Esophagus muscularis mucosa (tissue), 4 donors: ENCODE data around the gene ANKRD39. TPM values are rescaled to one million over a fixed set of nuclear protein-coding genes. Genes with fewer than 3 reads are reported as not detected.
"Not testable (repeated sequence)": the region's sequence is repeated elsewhere in the genome, so short reads cannot be mapped to it uniquely, and the experiment has no call there.

Experiments used
- DNase-seq: peaks from one replicate; pipeline ENCODE4 v3.0.0-alpha.2; 2017; ENCODE audit errors: extremely low spot score
- H3K27ac ChIP-seq, 4 donors: fragments of 200-600 bp; sonication (generic); replicated peaks in 1 of 4; 1 replicate in 3 of 4; 2 replicates in 1 of 4; pipeline ENCODE4 v1.5.1; 2016 to 2019; ENCODE audit warnings: mild to moderate bottlenecking in 1 of 4
- H3K27me3 ChIP-seq, 4 donors: fragments of 200-600 bp; sonication (generic); one replicate each; pipeline versions ENCODE4 v1.5.1 to v1.6.0; 2016 to 2019
- H3K36me3 ChIP-seq, 4 donors: fragments of 200-600 bp; sonication (generic); one replicate each; pipeline ENCODE4 v1.5.1; 2016 to 2019
- H3K4me1 ChIP-seq, 4 donors: fragments of 200-600 bp; sonication (generic); one replicate each; pipeline ENCODE4 v1.5.1; 2016 to 2019
- H3K4me3 ChIP-seq, 4 donors: fragments of 200-600 bp; sonication (generic); 1 replicate in 2 of 4; 2 replicates in 2 of 4; pipeline ENCODE4 v1.5.1; 2016 to 2019; ENCODE audit warnings: mild to moderate bottlenecking in 4 of 4, moderate library complexity in 1 of 4
- H3K9me3 ChIP-seq, 4 donors: fragments of 200-600 bp; sonication (generic); 1 replicate in 3 of 4; 2 replicates in 1 of 4; pipeline ENCODE4 v1.5.1; 2016 to 2019
- CTCF ChIP-seq, 3 experiments: fragments of 200-600 bp in 2 of 3; fragments of 450-650 bp in 1 of 3; sonication (generic) in 2 of 3; IDR thresholded peaks; one replicate each; pipeline ENCODE4 v1.5.1; 2017 to 2019; ENCODE audit warnings: antibody characterized with exemption in 3 of 3, mild to moderate bottlenecking in 2 of 3, moderate library complexity in 1 of 3
- EP300 ChIP-seq: sonication (generic); formaldehyde crosslinking; IDR thresholded peaks from one replicate; pipeline ENCODE4 v1.6.1; 2017; ENCODE audit warnings: antibody characterized with exemption
- POLR2A ChIP-seq: fragments of 450-650 bp; IDR thresholded peaks from one replicate; pipeline ENCODE4 v1.6.1; 2017; ENCODE audit warnings: antibody characterized with exemption, moderate library complexity, mild to moderate bottlenecking, low read depth
- POLR2AphosphoS5 ChIP-seq, 2 donors: sonication (generic); formaldehyde crosslinking; IDR thresholded peaks; one replicate each; pipeline ENCODE4 v1.6.1; 2017; ENCODE audit warnings: antibody characterized with exemption in 2 of 2
- WGBS: methylation state at CpG from one replicate; pipeline ENCODE4 v1.1.5; 2018; 5-methylcytosine and 5-hydroxymethylcytosine counted together
- intact Hi-C: fragments of 100-400 bp; cut with DNase I; formaldehyde crosslinking; loops from one replicate; pipeline ENCODE4 v1.15.1; 2023
- total RNA-seq, 4 donors: library from RNA; depleted of rRNA; stranded (reverse); fragments of >200 nt; gene quantifications; one replicate each; pipeline versions ENCODE4 v1.1.0 to v1.2.1, GENCODE V29; 2016

The ANKRD39 gene
- total RNA-seq, 4 donors from 2014 or later: 12.4 to 17.2 (median 14.7) TPM

GRCh38 chr2:96807127-96807471 lies 50.7 kb downstream of the ANKRD39 start:
- intact Hi-C loops: no loop called here
- H3K9me3 ChIP-seq: no peaks in the 10 kb centered on the region
- no peak for DNase-seq
- no peak overlapping the region for H3K27ac ChIP-seq
- 96% methylated on average over 10 of the region's 10 CpGs for WGBS
- no peaks in the 10 kb centered on the region for H3K27me3 ChIP-seq
- H3K36me3 ChIP-seq: peaks cover 3 to 46% (median 25%) of the 10 kb centered on the region in 4 donors
- TF ChIP-seq EP300 (no peak), CTCF (IDR thresholded peaks at IDR 0.05) (no peak), POLR2AphosphoS5 (IDR thresholded peaks at IDR 0.05) (no peak), POLR2A (no peak)
- H3K4me3 ChIP-seq: no peak overlapping the region
- H3K4me1 ChIP-seq: peaks cover 6 to 10% (median 8%) of the 10 kb centered on the region in 4 donors

GRCh38 chr2:96806468-96807126 lies 51.2 kb downstream of the ANKRD39 start:
- WGBS: 91% methylated on average over 23 of the region's 23 CpGs
- Histone ChIP-seq H3K27ac (no peak overlapping the region), H3K4me1 (peaks cover 1 to 7% (median 3%) of the 10 kb centered on the region in 4 donors), H3K36me3 (peaks cover 3 to 49% (median 28%) of the 10 kb centered on the region in 4 donors), H3K9me3 (no peaks in the 10 kb centered on the region), H3K27me3 (no peaks in the 10 kb centered on the region), H3K4me3 (no peak overlapping the region)
- no peak for TF ChIP-seq POLR2AphosphoS5 (IDR thresholded peaks at IDR 0.05)
- TF ChIP-seq CTCF (IDR thresholded peaks at IDR 0.05): no peak
- TF ChIP-seq EP300: no peak
- TF ChIP-seq POLR2A: no peak
- intact Hi-C loops: no loop called here
- DNase-seq: no peak

- WGBS: over 99% methylated on average over 6 of the region's 20 CpGs
- intact Hi-C loops, H3K27me3 ChIP-seq, H3K4me1 ChIP-seq, H3K9me3 ChIP-seq, H3K27ac ChIP-seq, H3K4me3 ChIP-seq, DNase-seq: not testable (repeated sequence)
- H3K36me3 ChIP-seq: peaks cover 3 to 49% (median 29%) of the 10 kb centered on the region in 4 donors
These were observed 51.9 kb downstream of the ANKRD39 start for GRCh38 chr2:96805946-96806345.

DNA sequence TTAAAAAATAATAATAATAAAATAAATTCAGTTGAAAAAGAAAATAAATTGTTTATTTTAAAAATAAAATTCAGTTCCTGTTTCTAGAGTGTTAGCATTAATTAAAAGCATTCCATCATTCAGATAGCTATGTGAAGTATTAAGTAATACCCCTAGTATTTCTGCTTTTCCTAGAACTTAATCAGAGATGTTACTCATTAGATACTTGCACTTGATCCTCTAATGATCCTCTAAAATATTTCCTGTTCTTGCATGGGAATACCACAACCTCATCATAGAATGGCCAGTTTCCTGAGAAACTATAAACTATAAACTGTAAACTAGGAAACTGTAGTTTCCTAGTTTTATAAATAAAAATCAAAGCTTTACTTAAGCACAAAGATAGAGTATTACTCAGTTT lies 52.8 kb downstream of the ANKRD39 start:
- DNase-seq: no peak
- no peaks in the 10 kb centered on the region for H3K9me3 ChIP-seq
- H3K27ac ChIP-seq: no peak overlapping the region
- TF ChIP-seq CTCF (IDR thresholded peaks at IDR 0.05): no peak
- TF ChIP-seq POLR2AphosphoS5 (IDR thresholded peaks at IDR 0.05): no peak
- H3K4me3 ChIP-seq: no peak overlapping the region
- peaks cover 3 to 42% (median 29%) of the 10 kb centered on the region in 4 donors for H3K36me3 ChIP-seq
- intact Hi-C loops: no loop called here
- peaks cover 5 to 10% (median 7%) of the 10 kb centered on the region in 4 donors for H3K4me1 ChIP-seq
- H3K27me3 ChIP-seq: no peaks in the 10 kb centered on the region

GRCh38 chr2:96802721-96803120 lies 55.1 kb downstream of the ANKRD39 start:
- Histone ChIP-seq H3K27me3 (no peaks in the 10 kb centered on the region), H3K4me1 (peaks cover 5 to 10% (median 7%) of the 10 kb centered on the region in 4 donors), H3K27ac (no peak overlapping the region), H3K36me3 (peaks cover 9 to 45% (median 39%) of the 10 kb centered on the region in 4 donors), H3K9me3 (no peaks in the 10 kb centered on the region), H3K4me3 (no peak overlapping the region)
- TF ChIP-seq POLR2AphosphoS5 (IDR thresholded peaks at IDR 0.05): no peak
- no peak for TF ChIP-seq CTCF (IDR thresholded peaks at IDR 0.05)
- no peak for TF ChIP-seq POLR2A
- TF ChIP-seq EP300: no peak
- DNase-seq: no peak
- intact Hi-C loops: no loop called here
- WGBS: 94% methylated on average over 7 of the region's 7 CpGs
